RPMI8226 (cell line): Measurements from ENCODE around the gene ARFGAP3.
A peak's percentile ranks its signal among the peaks of the same experiment; 100 is the strongest.

Experiments
- DNase-seq: peaks from one replicate; pipeline ENCODE4 v3.0.0-alpha.2; 2015

Gene ARFGAP3

GRCh38 chr22:42856865-42857704 is at the start of gene ARFGAP3:
ARFGAP3 (minus strand) TSS chr22:42857273; CDS start chr22:42857182, 91 bp downstream.
- peak; percentile 95 for DNase-seq

GRCh38 chr22:42905702-42906183 is 48.7 kb upstream of the ARFGAP3 start:
- peak; percentile 9 for DNase-seq

GRCh38 chr22:42905217-42905616 is 48.1 kb upstream of the ARFGAP3 start:
- no peak for DNase-seq

GRCh38 chr22:42904050-42904449 is 47.0 kb upstream of the ARFGAP3 start:
- no peak for DNase-seq

- DNase-seq: no peak
These were observed 45.9 kb upstream of the ARFGAP3 start for GRCh38 chr22:42902875-42903510.

- DNase-seq: no peak
These were observed 44.9 kb upstream of the ARFGAP3 start for GRCh38 chr22:42901790-42902508.

GRCh38 chr22:42897960-42898359 is 40.9 kb upstream of the ARFGAP3 start:
- no peak for DNase-seq

GRCh38 chr22:42895541-42895981 is 38.5 kb upstream of the ARFGAP3 start:
- no peak for DNase-seq

GRCh38 chr22:42895087-42895486 is 38.0 kb upstream of the ARFGAP3 start:
- no peak for DNase-seq

GRCh38 chr22:42893371-42894150 is 36.5 kb upstream of the ARFGAP3 start:
- no peak for DNase-seq

GRCh38 chr22:42892571-42893316 is 35.7 kb upstream of the ARFGAP3 start:
- DNase-seq: no peak

GRCh38 chr22:42892156-42892555 is 35.1 kb upstream of the ARFGAP3 start:
- no peak for DNase-seq

- DNase-seq: no peak
These were observed 34.6 kb upstream of the ARFGAP3 start for GRCh38 chr22:42891696-42892095.

GRCh38 chr22:42891008-42891407 is 33.9 kb upstream of the ARFGAP3 start:
- no peak for DNase-seq

- DNase-seq: no peak
These were observed 32.2 kb upstream of the ARFGAP3 start for GRCh38 chr22:42889304-42889703.

GRCh38 chr22:42887523-42888507 is 30.7 kb upstream of the ARFGAP3 start:
- DNase-seq: no peak

GRCh38 chr22:42887120-42887519 is 30.0 kb upstream of the ARFGAP3 start:
- DNase-seq: no peak

- DNase-seq: no peak
These were observed 28.4 kb upstream of the ARFGAP3 start for GRCh38 chr22:42885446-42885845.

- no peak for DNase-seq
These were observed 27.7 kb upstream of the ARFGAP3 start for GRCh38 chr22:42884616-42885375.

- no peak for DNase-seq
These were observed 26.9 kb upstream of the ARFGAP3 start for GRCh38 chr22:42883970-42884369.
